GM21447 (cell line): ENCODE results near the gene CD302.
"Not testable (repeated sequence)": the region's sequence is repeated elsewhere in the genome, so short reads cannot be mapped to it uniquely, and the experiment has no call there.

ENCODE experiments used
- ATAC-seq: cut with Tn5 transposase; IDR thresholded peaks from one replicate; pipeline ENCODE4 v1.9.1; 2021; ENCODE audit not compliant: unreplicated experiment

Gene CD302

GRCh38 chr2:159755014-159755413 is 43.0 kb downstream of the CD302 start:
- ATAC-seq: no peak

- no peak for ATAC-seq
These were observed 44.2 kb downstream of the CD302 start for GRCh38 chr2:159753797-159754196.

- no peak for ATAC-seq
These were observed 47.1 kb downstream of the CD302 start for GRCh38 chr2:159750873-159751272.

GRCh38 chr2:159748089-159748488 is 49.9 kb downstream of the CD302 start:
- ATAC-seq: no peak

GRCh38 chr2:159745237-159745636 is 52.8 kb downstream of the CD302 start:
- not testable (repeated sequence) for ATAC-seq

- ATAC-seq: no peak
These were observed 53.6 kb downstream of the CD302 start for GRCh38 chr2:159744363-159744762.

- ATAC-seq: no peak
These were observed 55.2 kb downstream of the CD302 start for GRCh38 chr2:159742846-159743245.

- no peak for ATAC-seq
These were observed 59.3 kb downstream of the CD302 start for GRCh38 chr2:159738509-159739390.

- no peak for ATAC-seq
These were observed 60.1 kb downstream of the CD302 start for GRCh38 chr2:159737917-159738296.

GRCh38 chr2:159737292-159737916 is 60.6 kb downstream of the CD302 start:
- ATAC-seq: no peak

- ATAC-seq: no peak
These were observed 62.0 kb downstream of the CD302 start for GRCh38 chr2:159736048-159736447.

- ATAC-seq: no peak
These were observed 62.4 kb downstream of the CD302 start for GRCh38 chr2:159735648-159736047.

- no peak for ATAC-seq
These were observed 69.4 kb downstream of the CD302 start for GRCh38 chr2:159728629-159729028.

GRCh38 chr2:159725713-159726112 is 72.3 kb downstream of the CD302 start:
- no peak for ATAC-seq

- not testable (repeated sequence) for ATAC-seq
These were observed 73.0 kb downstream of the CD302 start for GRCh38 chr2:159724795-159725572.

- no peak for ATAC-seq
These were observed 75.4 kb downstream of the CD302 start for GRCh38 chr2:159722580-159722979.

- no peak for ATAC-seq
These were observed 77.3 kb downstream of the CD302 start for GRCh38 chr2:159720676-159721075.
